GM18951 (cell line): ENCODE measurements around the gene AMT.
A peak's percentile ranks its signal among the peaks of the same experiment; 100 is the strongest.

Source experiments
- POLR2A ChIP-seq: IDR thresholded peaks from 4 replicates; pipeline ENCODE4 v1.6.1; 2011; ENCODE audit warnings: mild to moderate bottlenecking; ENCODE audit not compliant: insufficient read length, insufficient read depth; ENCODE audit errors: extremely low read depth
- in situ Hi-C: fragments of 300-500 bp; cut with MboI; formaldehyde crosslinking; loops from one replicate; pipeline ENCODE4 v1.12.0; 2022; ENCODE audit warnings: low sequenced_read_pairs, mixed read lengths, inconsistent platforms; ENCODE audit not compliant: unreplicated experiment

The AMT gene, protein sequence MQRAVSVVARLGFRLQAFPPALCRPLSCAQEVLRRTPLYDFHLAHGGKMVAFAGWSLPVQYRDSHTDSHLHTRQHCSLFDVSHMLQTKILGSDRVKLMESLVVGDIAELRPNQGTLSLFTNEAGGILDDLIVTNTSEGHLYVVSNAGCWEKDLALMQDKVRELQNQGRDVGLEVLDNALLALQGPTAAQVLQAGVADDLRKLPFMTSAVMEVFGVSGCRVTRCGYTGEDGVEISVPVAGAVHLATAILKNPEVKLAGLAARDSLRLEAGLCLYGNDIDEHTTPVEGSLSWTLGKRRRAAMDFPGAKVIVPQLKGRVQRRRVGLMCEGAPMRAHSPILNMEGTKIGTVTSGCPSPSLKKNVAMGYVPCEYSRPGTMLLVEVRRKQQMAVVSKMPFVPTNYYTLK

DNA sequence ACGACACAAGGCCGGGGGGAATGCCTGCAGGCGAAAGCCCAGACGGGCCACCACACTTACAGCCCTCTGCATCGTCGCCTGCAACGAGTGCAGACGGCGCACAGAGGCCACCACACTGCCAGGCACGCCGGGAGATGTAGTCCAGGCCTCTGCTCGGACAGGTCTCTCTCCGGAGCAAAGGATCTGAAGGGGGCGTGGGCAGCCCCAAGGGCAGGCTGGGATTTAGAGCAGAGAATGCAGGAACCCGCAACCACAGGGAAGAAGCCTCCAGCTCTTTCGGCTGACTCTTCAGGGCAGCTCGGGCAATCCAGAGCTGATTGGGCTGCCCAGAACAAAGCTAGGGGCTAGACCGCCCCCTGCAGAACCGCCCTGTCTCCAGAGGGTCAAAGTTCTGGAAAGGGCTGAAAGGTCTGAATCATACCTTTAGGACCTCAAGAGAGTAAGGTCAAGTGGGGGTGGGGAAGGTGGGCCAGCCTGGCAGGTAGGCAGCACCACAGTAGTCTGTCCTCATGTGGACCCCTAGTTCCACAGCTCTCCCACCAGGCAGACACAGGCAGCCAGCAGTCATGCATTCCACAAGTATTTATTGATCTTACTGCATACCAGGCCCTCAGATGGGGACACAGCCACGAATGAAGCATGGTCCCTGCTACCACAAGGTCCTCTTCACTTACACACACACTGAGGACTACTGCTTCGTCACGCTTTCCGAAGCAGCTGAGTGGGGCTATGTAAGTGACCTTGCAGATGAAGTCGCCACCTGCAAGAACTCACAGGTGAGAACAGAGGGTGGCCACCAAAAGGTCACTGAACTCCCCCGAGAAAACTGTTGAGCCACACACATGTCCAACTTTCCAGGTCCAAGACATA is at the start of gene AMT:
AMT (minus strand) TSS at position 95 of the 870 bp plus-strand sequence; CDS start at position 72, 23 bp downstream.
- no peak for TF ChIP-seq POLR2A
- in situ Hi-C loops, result no loop called here

DNA sequence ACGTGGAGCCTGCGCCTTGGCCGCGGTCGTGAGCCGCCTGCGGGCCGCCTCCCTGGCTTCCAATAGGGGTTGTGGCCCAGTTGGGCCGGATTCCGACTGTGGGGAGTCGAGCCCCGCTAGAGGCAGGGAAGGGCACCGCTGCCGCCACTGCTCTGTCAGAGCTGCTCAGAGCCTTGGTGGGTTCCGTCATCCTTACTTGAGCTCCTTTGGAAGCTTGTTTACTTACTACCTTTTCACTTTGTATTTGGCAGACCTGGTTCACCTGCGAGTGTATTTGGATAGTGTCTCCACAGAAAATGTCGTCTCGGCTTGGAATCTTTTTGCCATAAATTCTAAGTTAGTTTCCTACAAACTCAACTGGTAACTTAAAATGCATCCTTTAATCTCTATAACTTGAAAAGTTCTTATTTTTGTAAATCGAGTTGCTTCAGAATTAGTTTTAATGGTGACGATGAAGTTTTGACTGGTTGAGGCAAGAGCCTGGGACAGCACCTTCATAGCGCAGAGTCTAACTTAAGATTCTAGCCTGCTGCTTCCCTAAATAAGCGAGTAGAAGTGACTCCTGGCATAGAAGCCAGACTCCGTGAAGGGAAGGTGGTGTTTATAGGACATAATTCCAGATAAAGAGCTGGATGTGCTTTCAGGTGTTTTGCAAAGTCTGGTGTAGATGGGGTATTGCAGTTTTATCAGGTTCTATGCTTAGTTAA is 48.6 kb upstream of the AMT start:
- in situ Hi-C loops, result no loop called here
- no peak for TF ChIP-seq POLR2A

DNA sequence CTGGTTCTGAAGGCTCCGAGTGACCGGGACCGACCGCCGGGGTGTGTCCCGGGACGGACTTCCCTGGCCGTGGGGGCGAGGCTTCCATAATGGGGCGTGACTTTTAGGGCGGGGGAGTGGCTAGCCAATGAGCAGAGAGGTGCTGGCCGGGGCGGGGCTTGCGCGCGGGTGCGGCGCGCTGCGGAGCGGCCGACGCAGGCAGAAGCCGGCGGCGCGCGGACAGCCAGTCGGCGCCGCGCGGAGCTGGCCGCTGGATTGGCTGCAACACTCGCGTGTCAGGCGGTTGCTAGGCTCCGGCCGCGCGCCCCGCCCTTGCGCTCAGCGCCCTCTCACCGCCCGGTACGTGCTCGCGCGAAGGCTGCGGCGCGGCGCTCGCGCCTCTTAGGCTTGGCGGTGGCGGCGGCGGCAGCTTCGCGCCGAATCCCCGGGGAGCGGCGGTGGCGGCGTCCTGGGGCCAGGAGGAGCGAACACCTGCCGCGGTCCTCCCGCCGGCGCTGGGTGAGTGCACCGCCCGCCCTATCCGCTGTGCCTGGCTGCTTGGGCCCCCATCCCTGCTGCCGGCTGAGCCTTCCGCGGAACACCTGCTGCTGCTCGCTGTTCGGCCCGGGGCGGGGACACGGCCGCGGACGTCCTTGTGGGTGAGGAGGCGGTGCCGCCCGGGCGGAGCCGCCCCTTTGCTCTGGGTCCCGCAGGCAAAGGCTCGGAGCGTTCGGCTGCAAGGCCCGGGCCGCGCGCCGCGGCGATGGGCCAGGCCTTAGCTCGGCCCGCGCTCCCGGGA is 47.9 kb upstream of the AMT start, which contains the start of gene DAG1:
DAG1 (plus strand) TSS at position 332 of the 778 bp plus-strand sequence. CDS start 40,268 bp downstream, outside the sequence.
- in situ Hi-C loops, result no loop called here
- TF ChIP-seq POLR2A, result peak; percentile 94

DNA sequence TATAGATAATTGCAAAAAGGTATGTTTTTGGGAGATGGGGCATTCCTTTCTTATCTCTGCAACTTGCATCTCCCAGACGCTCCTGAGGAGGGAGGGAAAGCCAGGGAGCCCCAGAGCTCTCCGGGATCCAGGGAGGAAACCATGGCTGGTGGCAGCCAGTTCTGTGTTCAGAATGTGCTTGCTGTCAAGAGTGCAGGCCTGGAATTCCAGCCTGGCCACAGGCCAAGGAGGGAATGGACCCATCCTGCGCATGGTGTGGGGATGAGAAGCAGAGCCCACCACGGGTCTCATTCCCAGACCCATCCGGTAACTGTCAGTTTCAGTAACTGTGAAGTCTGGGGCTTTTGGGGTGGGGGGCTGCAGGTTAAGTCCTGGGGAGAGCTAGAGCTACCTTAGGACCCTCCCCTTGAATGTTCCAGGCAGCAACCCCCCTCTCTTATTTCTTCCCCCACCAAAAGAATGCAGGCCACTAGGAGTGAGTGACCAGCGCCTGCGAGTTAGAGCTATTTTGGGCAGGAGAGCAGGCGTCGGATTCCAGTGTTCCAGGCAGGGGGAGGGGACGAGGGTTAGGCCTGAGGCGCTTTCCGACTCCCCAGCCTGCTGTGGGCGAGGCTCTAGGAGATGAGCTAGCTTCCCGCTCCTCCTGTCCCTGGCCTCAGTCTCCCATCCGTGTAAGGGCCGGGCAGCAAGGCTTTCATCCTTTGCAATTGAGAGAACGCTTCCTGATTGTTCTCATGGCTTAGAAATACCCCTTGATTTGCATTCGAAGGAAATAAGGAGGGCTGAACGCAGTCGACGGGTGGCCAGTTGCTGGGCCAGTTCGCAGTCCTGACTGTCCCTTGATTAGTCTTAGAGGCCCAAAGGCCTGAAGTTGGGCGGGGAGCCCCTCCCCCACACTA is 47.0 kb upstream of the AMT start:
- TF ChIP-seq POLR2A, result no peak
- in situ Hi-C loops, result no loop called here

DNA sequence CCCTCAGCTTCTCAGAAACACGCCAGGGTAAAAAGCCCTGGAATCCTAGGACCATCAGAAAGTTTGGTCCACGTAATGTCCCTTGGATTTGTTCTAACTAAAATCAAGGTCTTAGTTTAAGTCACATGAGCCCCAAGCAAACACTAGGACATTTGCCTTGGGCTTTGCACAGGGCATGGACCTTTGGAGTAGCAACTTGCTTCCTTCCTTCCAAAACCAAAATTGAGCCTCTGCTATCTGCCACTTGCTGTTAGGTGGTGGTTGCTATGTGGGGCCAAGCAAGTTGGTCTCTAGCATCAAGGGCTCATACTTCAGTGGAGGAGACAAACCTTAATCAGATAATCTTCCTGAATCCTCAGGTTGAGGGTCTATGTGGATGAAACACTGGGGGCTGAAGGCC is 43.8 kb upstream of the AMT start:
- in situ Hi-C loops, result no loop called here
- TF ChIP-seq POLR2A, result no peak

DNA sequence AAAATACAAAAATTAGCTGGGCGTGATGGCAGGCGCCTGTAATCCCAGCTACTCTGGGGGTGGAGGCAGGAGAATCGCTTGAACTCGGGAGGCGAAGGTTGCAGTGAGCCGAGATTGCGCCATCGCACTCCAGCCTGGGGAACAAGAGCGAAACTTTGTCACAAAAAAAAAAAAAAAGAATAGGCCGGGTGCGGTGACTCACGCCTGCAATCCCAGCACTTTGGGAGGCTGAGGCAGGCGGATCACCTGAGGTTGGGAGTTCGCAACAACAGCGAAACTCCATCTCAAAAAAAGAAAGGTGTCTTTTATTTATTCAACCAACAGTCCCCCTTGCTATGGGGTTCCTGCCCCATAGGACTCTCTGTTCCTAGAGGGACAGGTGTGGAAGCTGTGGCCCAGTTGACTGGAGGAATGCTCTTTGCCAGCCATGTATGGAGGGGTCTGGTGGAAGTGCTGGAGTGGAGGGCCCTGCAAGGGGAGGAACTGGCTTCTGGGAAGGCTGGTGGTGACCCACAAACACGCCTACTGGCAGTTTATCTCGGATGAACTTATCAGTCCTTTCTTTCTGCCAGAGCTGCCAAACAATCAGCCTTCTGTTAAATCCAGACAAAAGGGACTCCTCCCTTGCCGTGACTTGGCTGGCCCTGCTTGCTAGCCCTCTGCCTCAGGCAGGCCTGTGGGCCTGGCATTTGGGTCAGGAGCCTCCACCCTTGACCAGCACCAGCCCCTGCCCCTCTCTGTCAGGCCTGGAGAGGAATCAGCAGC is 43.2 kb upstream of the AMT start:
- no peak for TF ChIP-seq POLR2A
- in situ Hi-C loops, result no loop called here

DNA sequence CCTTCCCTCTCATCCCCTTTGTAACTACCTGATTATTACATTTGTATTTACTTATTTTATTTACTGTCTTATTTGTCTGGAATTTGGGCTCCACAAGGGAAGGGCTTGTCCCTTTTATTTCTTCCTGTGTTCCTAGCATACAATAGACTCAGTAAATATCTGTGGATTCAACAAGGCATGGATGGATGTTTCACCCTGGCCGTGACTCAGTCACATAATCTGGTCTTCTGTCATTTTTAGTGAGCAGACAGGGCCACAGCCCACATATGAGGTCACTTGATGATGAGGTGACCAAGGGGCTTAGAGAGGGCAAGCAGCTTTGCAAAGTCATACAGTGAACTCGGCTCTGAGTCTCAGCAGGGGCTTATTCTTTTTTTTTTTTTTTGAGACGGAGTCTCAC is 39.9 kb upstream of the AMT start:
- in situ Hi-C loops, result no loop called here
- no peak for TF ChIP-seq POLR2A

DNA sequence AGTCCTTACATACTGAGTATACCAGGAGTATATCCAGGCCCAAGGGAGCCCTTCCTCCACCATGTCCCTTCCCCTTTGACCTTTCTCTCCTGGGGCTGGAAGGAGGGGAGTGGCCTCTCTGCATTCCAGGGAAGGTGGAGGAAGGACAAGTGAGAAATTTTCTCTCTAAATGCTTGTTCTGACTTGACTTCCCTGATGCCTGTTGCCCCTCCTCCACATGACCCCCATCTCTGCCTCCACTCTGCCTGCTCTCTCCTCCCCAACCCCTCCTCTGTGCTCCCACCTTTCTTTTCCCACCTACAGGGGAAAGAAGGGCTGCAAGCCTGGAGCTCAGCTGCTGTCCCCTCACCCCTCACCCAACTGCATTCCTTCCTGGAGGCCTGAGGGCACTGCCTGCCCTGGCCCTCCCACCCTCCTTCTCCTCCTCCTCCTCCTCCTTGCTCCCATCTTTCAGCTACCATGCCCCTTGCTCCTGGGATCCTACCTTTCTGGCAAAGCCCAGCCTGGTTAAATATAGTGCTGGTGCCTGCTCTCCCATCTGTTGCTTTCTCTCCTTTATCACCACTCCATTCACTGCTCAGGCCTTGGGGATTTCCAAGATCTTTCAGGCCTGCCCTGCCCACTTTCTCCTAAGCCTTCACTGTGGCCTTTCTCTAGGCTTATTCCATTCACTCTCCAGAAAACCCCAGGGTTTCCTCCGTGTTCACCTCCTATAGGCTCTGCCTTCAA is 39.3 kb upstream of the AMT start:
- TF ChIP-seq POLR2A, result no peak
- in situ Hi-C loops, result no loop called here

DNA sequence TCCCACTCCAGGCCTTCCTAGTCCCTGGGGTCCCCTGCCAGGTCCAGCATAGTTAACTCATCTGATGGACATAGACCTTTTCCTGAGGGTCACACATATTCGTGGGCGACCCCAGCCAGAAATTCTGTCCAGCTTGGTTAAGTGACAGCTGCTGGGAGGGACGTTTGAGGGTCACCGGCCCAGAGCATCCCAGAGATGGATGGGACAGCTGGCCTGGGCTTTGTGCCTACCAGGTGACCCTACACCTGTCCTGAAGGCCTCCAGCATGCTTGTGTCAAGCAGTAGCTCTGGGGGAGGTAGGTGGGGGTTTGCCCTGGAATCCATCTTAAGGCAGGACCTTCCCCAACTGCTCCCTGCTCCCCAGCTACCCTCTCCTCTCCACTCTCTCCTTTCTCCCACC is 38.7 kb upstream of the AMT start:
- TF ChIP-seq POLR2A, result no peak
- in situ Hi-C loops, result no loop called here

DNA sequence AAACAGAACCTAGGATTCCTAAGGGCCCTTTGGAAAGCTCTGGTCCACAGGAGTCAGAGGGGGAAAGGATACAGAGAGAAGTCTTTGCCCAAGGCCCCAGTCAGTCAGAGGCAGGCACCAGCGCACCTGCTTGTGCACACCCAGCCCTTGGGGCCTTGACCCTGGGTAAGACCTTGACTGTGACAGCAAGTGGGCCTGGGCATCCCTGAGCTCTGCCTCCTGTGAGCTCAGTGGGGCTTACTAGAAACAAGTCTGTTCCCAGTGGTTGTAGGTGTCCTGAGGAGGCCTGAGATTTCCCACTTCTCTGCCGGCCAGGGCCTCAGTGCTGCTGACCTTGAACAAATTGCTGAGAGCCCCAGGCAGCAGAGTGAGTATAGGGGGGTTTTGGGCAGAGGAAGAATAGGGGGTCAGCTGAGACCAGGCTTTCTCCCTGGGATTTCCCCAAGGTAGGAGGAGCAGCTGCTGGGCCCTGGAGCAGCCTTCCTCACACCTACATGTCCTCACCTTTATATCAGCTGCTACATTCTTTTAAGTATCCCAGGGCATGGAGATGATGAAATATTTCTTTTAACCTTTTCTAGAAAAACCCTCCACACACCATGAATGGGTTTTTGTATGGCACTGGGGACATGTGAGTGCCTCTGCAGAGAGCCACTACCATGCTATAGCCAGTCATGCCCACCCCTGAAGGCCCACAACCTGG is 38.1 kb upstream of the AMT start:
- TF ChIP-seq POLR2A, result no peak
- in situ Hi-C loops, result no loop called here
